ENCODE data around the gene SURF2. TPM values are rescaled to one million over a fixed set of nuclear protein-coding genes. Genes with fewer than 3 reads are reported as not detected.
"Not testable (repeated sequence)": the region's sequence is repeated elsewhere in the genome, so short reads cannot be mapped to it uniquely, and the experiment has no call there.

The SURF2 gene
- total and polyA plus RNA-seq, 4 donors = 9.2 to 29.2 (median 18.3) TPM

DNA sequence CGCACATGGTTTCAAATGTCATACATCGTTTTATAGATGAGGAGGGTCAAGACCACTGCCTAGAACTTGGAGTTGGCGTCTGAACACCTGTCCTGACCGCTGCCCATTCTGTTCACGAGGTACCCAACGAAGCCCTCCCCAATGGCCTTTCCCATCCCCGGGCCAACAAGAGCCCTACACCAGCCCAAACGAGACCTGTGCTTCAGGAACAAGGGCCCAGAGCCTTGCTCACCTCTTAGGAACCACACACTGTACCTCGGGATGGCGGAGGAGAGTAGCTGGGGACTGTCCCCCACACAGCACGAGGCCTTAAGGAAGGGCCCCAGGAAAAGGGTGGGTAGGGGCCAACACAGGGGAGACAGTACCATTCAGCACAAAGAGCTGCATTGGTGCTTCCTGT lies 23.3 kb upstream of the SURF2 start:
- ATAC-seq (ENCODE audit: low FRiP score) = no peak
- no peaks in the 10 kb centered on the region for H3K27me3 ChIP-seq (ENCODE audit: control insufficient read depth in 1 of 2, insufficient read depth in 2 of 2, low read length in 1 of 2)
- WGBS, 2 donors = 92 to 94% methylated on average over 11 of the region's 11 CpGs
- DNase-seq = peak; percentile 22 to 45
- no peak overlapping the region for H3K4me3 ChIP-seq (ENCODE audit: low read length in 2 of 2)
- peaks cover 0 to 6% of the 10 kb centered on the region in 2 donors for H3K36me3 ChIP-seq (ENCODE audit: control insufficient read depth in 1 of 2, insufficient read depth in 2 of 2, low read length in 1 of 2)
- no peaks in the 10 kb centered on the region for H3K9me3 ChIP-seq (ENCODE audit: control insufficient read depth, low read length)
- intact Hi-C loops (cut with DNase I) = no loop called here
- no peaks in the 10 kb centered on the region for H3K4me1 ChIP-seq (ENCODE audit: control insufficient read depth in 1 of 2, insufficient read depth in 2 of 2, low read length in 2 of 2)
- H3K27ac ChIP-seq (ENCODE audit: low read depth in 1 of 2, low read length in 2 of 2) = no peak overlapping the region

DNA sequence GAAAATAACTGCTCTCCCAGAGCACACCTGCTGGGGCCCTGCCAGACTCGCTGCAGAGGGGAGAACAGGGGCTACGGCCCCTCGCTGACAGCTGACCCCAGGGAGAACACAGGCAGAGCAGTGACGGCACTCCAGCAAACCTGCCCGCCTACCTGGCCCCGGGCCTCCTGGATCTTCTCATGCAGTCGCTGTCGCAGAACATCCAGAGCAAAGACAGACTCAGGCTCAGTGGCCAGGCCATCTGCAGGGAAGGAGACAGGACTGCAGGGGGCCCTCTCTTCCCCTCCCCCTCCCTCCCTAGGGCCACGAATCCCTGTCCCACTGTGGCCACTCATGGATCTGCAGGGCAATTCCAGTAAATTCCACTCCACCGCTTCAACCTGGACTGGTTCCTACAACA lies 22.8 kb upstream of the SURF2 start:
- Histone ChIP-seq H3K4me1 (ENCODE audit: control insufficient read depth in 1 of 2, insufficient read depth in 2 of 2, low read length in 2 of 2) (no peaks in the 10 kb centered on the region), H3K27ac (ENCODE audit: low read depth in 1 of 2, low read length in 2 of 2) (no peak overlapping the region), H3K4me3 (ENCODE audit: low read length in 2 of 2) (no peak overlapping the region), H3K27me3 (ENCODE audit: control insufficient read depth in 1 of 2, insufficient read depth in 2 of 2, low read length in 1 of 2) (no peaks in the 10 kb centered on the region), H3K9me3 (ENCODE audit: control insufficient read depth, low read length) (no peaks in the 10 kb centered on the region), H3K36me3 (ENCODE audit: control insufficient read depth in 1 of 2, insufficient read depth in 2 of 2, low read length in 1 of 2) (peaks cover 0 to 6% of the 10 kb centered on the region in 2 donors)
- intact Hi-C loops (cut with DNase I) = no loop called here
- no peak for ATAC-seq (ENCODE audit: low FRiP score)
- WGBS, 2 donors = 90 to 94% methylated on average over 10 of the region's 10 CpGs
- DNase-seq = peak; percentile 30 to 43

DNA sequence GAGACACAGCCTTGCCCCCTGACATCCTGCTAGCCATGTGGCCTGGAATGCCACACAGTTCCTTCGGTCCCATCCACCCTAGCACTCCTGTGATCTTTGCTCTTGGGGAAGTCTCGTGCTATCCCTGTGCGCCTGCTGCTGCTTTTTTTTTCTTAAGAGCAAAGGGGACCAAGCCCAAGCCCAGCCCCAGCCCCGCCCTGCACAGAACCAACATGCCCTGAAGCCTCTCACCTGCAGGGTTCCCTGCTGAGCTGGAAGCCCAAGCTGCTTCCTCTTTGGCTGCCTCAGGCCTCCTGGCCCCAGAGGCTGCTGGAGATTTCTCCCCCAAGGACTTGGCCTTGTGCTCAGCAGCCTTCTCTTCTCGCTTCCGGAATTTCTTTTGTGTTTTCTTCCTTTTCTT lies 22.2 kb upstream of the SURF2 start:
- intact Hi-C loops (cut with DNase I) = no loop called here
- H3K4me1 ChIP-seq (ENCODE audit: control insufficient read depth in 1 of 2, insufficient read depth in 2 of 2, low read length in 2 of 2) = no peaks in the 10 kb centered on the region
- H3K9me3 ChIP-seq (ENCODE audit: control insufficient read depth, low read length) = no peaks in the 10 kb centered on the region
- ATAC-seq (ENCODE audit: low FRiP score) (no peak), DNase-seq (peak; percentile 34 to 38)
- 91 to 92% methylated on average over 6 of the region's 6 CpGs for WGBS, 2 donors
- no peak overlapping the region for H3K27ac ChIP-seq (ENCODE audit: low read depth in 1 of 2, low read length in 2 of 2)
- no peak overlapping the region for H3K4me3 ChIP-seq (ENCODE audit: low read length in 2 of 2)
- peaks cover 0 to 6% of the 10 kb centered on the region in 2 donors for H3K36me3 ChIP-seq (ENCODE audit: control insufficient read depth in 1 of 2, insufficient read depth in 2 of 2, low read length in 1 of 2)
- H3K27me3 ChIP-seq (ENCODE audit: control insufficient read depth in 1 of 2, insufficient read depth in 2 of 2, low read length in 1 of 2) = no peaks in the 10 kb centered on the region

DNA sequence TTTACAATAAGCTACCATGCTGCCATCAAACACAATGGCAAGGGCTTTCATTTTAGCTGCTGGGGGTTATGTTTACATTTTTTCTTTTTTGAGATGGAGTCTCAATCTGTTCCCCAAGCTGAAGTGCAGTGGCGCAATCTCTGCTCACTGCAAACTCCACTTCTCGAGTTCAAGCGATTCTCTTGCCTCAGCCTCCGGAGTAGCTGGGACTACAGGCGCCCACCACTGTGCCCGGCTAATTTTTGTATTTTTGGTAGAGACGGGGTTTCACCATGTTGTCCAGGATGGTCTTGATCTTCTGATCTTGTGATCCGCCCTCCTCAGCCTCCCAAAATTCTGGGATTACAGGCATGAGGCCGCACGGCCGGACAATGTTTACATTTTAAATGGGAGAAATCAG lies 21.5 kb upstream of the SURF2 start:
- 83% methylated on average over 11 of the region's 11 CpGs for WGBS, 2 donors
- H3K9me3 ChIP-seq (ENCODE audit: control insufficient read depth, low read length); H3K4me1 ChIP-seq (ENCODE audit: control insufficient read depth in 1 of 2, insufficient read depth in 2 of 2, low read length in 2 of 2); H3K36me3 ChIP-seq (ENCODE audit: control insufficient read depth in 1 of 2, insufficient read depth in 2 of 2, low read length in 1 of 2); ATAC-seq (ENCODE audit: low FRiP score); H3K27me3 ChIP-seq (ENCODE audit: control insufficient read depth in 1 of 2, insufficient read depth in 2 of 2, low read length in 1 of 2); H3K27ac ChIP-seq (ENCODE audit: low read depth in 1 of 2, low read length in 2 of 2): not testable (repeated sequence)
- H3K4me3 ChIP-seq (ENCODE audit: low read length in 2 of 2) = peak overlapping the region in 1 of 2 donors; percentile 72
- intact Hi-C loops (cut with DNase I) = loop anchor here in 1 of 2 donors (5.0 kb wide), 1 partner anchor 42 kb away; the partner anchor contains the start of genes STKLD1 and SURF4
- DNase-seq = peak; percentile 17 to 26

DNA sequence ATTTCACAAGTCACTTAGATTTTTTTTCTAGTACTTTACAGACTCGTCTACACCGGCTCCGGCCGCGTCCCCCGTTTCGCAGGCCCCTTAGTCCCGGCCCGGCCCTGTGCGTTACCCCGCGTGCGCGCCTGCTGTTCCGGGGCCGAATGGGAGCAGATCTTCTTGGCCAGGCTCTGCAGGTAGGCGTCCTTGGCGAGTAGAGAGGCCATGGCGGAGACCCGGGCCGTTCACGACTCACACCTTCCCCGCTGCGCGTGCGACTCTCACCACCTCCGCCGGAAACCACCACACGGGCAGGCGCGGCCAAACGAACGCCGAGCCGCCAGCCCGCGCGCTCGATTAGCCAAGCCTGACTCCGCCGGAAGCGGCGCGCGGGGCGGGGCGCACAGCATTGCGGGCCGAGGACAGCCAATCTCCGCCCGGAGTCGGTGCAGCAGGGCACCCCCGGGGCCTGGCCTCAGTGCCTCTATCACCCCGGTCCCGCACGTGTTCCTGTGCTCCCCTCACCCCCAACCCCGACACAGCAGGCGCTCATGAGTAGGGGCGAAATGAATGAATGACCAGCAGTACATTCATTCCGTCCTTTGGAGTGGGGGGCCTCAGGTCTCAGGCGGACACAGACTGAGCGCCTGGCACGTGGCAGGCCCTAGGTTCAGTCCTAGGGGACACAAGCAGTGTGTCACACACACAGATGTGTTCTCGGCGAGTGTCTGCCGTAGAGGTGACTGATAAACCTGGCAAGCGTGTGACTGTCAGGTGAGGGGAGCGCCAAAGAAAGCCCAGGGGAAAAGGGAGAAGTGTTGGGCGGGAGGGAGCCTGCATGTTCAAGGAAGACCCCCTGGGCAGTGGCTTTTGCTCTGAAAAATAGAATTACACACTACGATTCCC lies 20.2 kb upstream of the SURF2 start, which contains the start of gene SURF6:
SURF6 (minus strand) TSS at position 265 of the 888 bp plus-strand sequence; CDS start at position 209, 56 bp downstream.
- ATAC-seq (ENCODE audit: low FRiP score) (peak; percentile 93), DNase-seq (peak; percentile 94 to 98)
- Histone ChIP-seq H3K36me3 (ENCODE audit: control insufficient read depth in 1 of 2, insufficient read depth in 2 of 2, low read length in 1 of 2) (peaks cover 0 to 5% of the 10 kb centered on the region in 2 donors), H3K4me1 (ENCODE audit: control insufficient read depth in 1 of 2, insufficient read depth in 2 of 2, low read length in 2 of 2) (no peaks in the 10 kb centered on the region), H3K4me3 (ENCODE audit: low read length in 2 of 2) (peak within 1 kb of the TSS; percentile 51 to 72), H3K27ac (ENCODE audit: low read depth in 1 of 2, low read length in 2 of 2) (peak within 1 kb of the TSS in 1 of 2 donors; percentile 31), H3K9me3 (ENCODE audit: control insufficient read depth, low read length) (no peaks in the 10 kb centered on the region), H3K27me3 (ENCODE audit: control insufficient read depth in 1 of 2, insufficient read depth in 2 of 2, low read length in 1 of 2) (no peaks in the 10 kb centered on the region)
- intact Hi-C loops (cut with DNase I) = loop anchor here in 1 of 2 donors (5.0 kb wide), 1 partner anchor 41 kb away; the partner anchor contains the start of genes STKLD1 and SURF4
- 1 to 3% methylated on average over 65 to 70 of the region's 70 CpGs for WGBS, 2 donors

DNA sequence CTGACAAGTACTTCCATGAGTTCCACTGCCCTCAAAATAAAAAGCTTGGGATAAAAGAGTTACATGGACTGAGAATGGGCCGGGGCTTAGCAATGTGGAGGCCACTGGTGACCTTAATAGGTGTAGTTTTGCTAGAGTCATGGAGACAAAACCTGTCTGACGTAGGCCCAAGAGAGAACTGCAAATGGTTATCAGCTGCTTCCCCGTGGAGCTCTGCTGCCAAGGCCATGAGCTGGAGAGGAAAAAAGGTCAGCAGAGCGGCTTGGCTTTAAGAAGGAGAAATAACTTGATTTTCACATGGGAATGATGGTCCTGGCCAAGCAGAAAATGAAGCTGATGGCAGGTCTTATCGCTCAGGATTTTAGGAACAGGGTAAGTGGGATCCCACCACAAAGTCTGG lies 16.7 kb upstream of the SURF2 start:
- Histone ChIP-seq H3K4me1 (ENCODE audit: control insufficient read depth in 1 of 2, insufficient read depth in 2 of 2, low read length in 2 of 2) (no peaks in the 10 kb centered on the region), H3K27ac (ENCODE audit: low read depth in 1 of 2, low read length in 2 of 2) (no peak overlapping the region), H3K4me3 (ENCODE audit: low read length in 2 of 2) (no peak overlapping the region), H3K36me3 (ENCODE audit: control insufficient read depth in 1 of 2, insufficient read depth in 2 of 2, low read length in 1 of 2) (no peaks in the 10 kb centered on the region), H3K9me3 (ENCODE audit: control insufficient read depth, low read length) (no peaks in the 10 kb centered on the region), H3K27me3 (ENCODE audit: control insufficient read depth in 1 of 2, insufficient read depth in 2 of 2, low read length in 1 of 2) (no peaks in the 10 kb centered on the region)
- ATAC-seq (ENCODE audit: low FRiP score) (no peak), DNase-seq (no peak)
- 76 to 78% methylated on average over 5 of the region's 5 CpGs for WGBS, 2 donors
- intact Hi-C loops (cut with DNase I) = loop anchor here in 1 of 2 donors (5.0 to 10.0 kb wide), 2 partner anchors 38 to 675 kb away; partner anchors contain the start of genes STKLD1 and SURF4

DNA sequence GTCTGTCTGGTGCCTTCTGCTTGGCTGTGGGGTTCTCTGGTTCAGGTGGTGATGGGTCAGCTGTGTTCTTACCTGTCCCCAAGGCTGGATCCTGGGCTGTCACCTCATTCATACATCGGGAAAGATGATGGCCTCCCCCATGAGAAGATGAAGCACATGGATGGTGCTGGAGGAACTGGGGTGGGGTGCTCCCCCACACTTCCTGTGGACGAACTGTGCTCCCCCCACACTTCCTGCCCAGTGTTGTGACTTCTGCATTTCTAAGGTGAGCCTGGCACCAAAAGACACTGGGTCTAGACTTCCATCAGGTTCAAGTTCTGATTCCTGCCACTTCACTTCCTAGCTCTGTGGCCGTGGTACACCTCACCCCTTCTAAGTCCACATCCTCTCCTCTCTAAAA lies 16.1 kb upstream of the SURF2 start:
- no peaks in the 10 kb centered on the region for H3K4me1 ChIP-seq (ENCODE audit: control insufficient read depth in 1 of 2, insufficient read depth in 2 of 2, low read length in 2 of 2)
- no peak overlapping the region for H3K4me3 ChIP-seq (ENCODE audit: low read length in 2 of 2)
- intact Hi-C loops (cut with DNase I) = loop anchor here in 1 of 2 donors (10.0 kb wide), 1 partner anchor 675 kb away; no protein-coding TSS in a partner anchor
- WGBS, 2 donors = 82 to 86% methylated on average over 3 of the region's 3 CpGs
- peak in 1 of 2 donors; percentile 20 for DNase-seq
- no peak overlapping the region for H3K27ac ChIP-seq (ENCODE audit: low read depth in 1 of 2, low read length in 2 of 2)
- no peaks in the 10 kb centered on the region for H3K27me3 ChIP-seq (ENCODE audit: control insufficient read depth in 1 of 2, insufficient read depth in 2 of 2, low read length in 1 of 2)
- H3K36me3 ChIP-seq (ENCODE audit: control insufficient read depth in 1 of 2, insufficient read depth in 2 of 2, low read length in 1 of 2) = no peaks in the 10 kb centered on the region
- no peak for ATAC-seq (ENCODE audit: low FRiP score)
- no peaks in the 10 kb centered on the region for H3K9me3 ChIP-seq (ENCODE audit: control insufficient read depth, low read length)

DNA sequence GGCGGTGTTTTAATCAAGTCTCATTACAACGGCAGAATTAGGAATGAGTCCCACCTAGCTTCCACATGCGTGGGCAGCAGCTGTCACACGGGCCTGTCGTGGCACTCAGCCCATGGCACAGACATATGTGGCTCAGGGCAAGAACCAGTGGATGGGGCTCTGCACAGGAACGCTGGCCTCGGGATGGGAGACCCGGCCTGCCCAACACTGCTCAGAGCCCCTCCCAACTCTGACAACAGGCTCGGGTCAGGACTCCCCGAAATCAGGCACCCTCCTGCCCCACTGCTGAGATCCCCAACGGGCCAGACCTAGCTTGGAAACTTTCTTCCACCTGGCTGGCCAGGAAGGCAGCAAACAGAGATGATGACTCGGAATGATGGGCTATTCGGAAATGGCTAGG lies 15.4 kb upstream of the SURF2 start:
- no peaks in the 10 kb centered on the region for H3K9me3 ChIP-seq (ENCODE audit: control insufficient read depth, low read length)
- ATAC-seq (ENCODE audit: low FRiP score) = no peak
- H3K27ac ChIP-seq (ENCODE audit: low read depth in 1 of 2, low read length in 2 of 2) = no peak overlapping the region
- H3K4me1 ChIP-seq (ENCODE audit: control insufficient read depth in 1 of 2, insufficient read depth in 2 of 2, low read length in 2 of 2) = no peaks in the 10 kb centered on the region
- WGBS, 2 donors = 79 to 83% methylated on average over 13 of the region's 13 CpGs
- H3K36me3 ChIP-seq (ENCODE audit: control insufficient read depth in 1 of 2, insufficient read depth in 2 of 2, low read length in 1 of 2) = no peaks in the 10 kb centered on the region
- intact Hi-C loops (cut with DNase I) = loop anchor here in 1 of 2 donors (10.0 kb wide), 1 partner anchor 674 kb away; no protein-coding TSS in a partner anchor
- no peaks in the 10 kb centered on the region for H3K27me3 ChIP-seq (ENCODE audit: control insufficient read depth in 1 of 2, insufficient read depth in 2 of 2, low read length in 1 of 2)
- no peak for DNase-seq
- H3K4me3 ChIP-seq (ENCODE audit: low read length in 2 of 2) = no peak overlapping the region

Data from aorta (tissue), 5 donors.